Measurements from ENCODE around the gene OTOF.

- TF ChIP-seq EZH2 (IDR thresholded peaks at IDR 0.05; ENCODE audit: borderline replicate concordance, low read depth, low read length, poor library complexity, severe bottlenecking) (no peak), CTCF (conservative IDR thresholded peaks at IDR 0.05; ENCODE audit: low read depth, low read length) (no peak)
Observed at GRCh38 chr2:26484579-26484978, 6.7 kb upstream of the OTOF start.

All from A673 (cell line).